Adrenal gland (tissue), 5 donors: ENCODE data around the gene HRH2.

Experiments
- CTCF ChIP-seq, 6 experiments: fragments of 450-650 bp in 4 of 6; fragments of 200-600 bp in 2 of 6; sonication (generic) in 1 of 6; IDR thresholded peaks; 1 replicate in 5 of 6; 2 replicates in 1 of 6; pipeline versions ENCODE4 v1.5.1 to v1.8.0; 2016 to 2021; ENCODE audit warnings: antibody characterized with exemption in 6 of 6, mild to moderate bottlenecking in 2 of 6, moderate library complexity in 1 of 6
- POLR2A ChIP-seq, 2 donors: fragments of 450-650 bp; IDR thresholded peaks; one replicate each; pipeline ENCODE4 v1.6.1; 2017; ENCODE audit warnings: antibody characterized with exemption in 2 of 2, mild to moderate bottlenecking in 2 of 2, moderate library complexity in 1 of 2
- donor health status: DM: no; HTN: no; CAD: no.

DNA sequence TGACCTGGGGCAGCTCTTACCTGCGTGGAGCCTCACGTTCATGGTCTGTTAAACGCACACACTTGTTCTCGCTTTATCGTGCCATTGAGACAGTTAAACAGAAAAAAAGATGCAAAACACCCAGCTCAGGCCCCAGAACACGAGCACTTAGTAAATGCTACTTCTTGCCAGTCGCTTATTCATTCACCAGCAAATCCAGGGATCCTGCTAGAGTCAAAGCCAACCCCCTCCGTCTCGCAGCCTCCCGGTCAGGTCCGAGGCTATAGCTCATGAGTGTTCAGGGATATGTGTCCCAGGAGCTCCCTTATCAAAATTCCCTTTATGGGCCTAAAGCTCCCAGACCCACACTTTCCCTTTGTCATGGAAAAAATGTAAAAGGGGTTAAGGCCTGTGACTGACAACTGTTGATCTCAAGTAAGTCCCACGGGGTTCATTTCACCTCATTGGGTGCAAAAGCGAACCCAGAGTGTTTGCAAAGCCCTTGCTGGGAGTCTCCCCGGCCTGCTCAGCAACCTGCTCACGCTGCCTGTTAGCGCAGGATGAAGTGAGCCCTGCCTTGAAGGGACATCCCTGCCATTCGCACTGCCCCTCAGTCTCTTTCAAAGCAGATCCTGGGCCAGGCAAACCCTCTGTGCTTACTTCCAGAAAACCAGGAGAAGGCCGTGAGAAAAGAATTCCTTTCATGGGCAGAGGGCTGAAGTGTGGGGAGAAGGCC is 40.7 kb downstream of the HRH2 start:
- TF ChIP-seq CTCF (IDR thresholded peaks at IDR 0.05) (no peak), POLR2A (IDR thresholded peaks at IDR 0.05) (no peak)
